Activated CD4-positive, alpha-beta T cell treated with anti-CD3 and anti-CD28 coated beads, Interleukin-10, Interleukin-2, amounts not matched to agents 100 ng/mL and 50 ng/mL, durations not matched to agents 16 hours and 8 hours (primary cell): Measurements from ENCODE around the gene PCDHGC3.
"Not testable (repeated sequence)": the region's sequence is repeated elsewhere in the genome, so short reads cannot be mapped to it uniquely, and the experiment has no call there.

Experiments used
- DNase-seq: peaks from one replicate; pipeline ENCODE4 v3.0.0-alpha.2; 2020

The PCDHGC3 gene

DNA sequence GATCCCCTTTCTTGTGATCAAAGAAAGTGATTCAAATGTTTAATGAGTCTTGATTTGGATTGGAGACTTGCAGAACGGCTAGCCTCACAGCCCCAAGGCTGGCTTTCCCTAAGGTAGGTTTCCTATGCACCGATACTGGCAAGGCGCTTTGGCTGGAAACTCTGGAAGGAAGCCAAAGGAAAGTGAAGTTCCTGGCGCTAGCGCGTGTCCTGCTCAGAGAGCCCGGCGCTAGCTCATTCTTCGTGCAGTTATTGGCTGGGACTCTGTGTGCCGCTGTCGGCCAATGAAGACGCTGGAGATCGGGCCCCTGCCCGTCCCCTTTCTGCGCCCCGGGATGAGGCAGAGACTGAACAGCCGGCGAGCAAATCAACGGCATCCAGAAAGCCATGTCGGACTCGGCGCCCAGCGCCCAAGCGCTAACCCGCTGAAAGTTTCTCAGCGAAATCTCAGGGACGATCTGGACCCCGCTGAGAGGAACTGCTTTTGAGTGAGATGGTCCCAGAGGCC, at the start of gene PCDHGC3:
PCDHGC3 (plus strand) TSS at position 342 of the 507 bp plus-strand sequence; CDS start at position 493, 151 bp downstream.
- peak; percentile 49 for DNase-seq

DNA sequence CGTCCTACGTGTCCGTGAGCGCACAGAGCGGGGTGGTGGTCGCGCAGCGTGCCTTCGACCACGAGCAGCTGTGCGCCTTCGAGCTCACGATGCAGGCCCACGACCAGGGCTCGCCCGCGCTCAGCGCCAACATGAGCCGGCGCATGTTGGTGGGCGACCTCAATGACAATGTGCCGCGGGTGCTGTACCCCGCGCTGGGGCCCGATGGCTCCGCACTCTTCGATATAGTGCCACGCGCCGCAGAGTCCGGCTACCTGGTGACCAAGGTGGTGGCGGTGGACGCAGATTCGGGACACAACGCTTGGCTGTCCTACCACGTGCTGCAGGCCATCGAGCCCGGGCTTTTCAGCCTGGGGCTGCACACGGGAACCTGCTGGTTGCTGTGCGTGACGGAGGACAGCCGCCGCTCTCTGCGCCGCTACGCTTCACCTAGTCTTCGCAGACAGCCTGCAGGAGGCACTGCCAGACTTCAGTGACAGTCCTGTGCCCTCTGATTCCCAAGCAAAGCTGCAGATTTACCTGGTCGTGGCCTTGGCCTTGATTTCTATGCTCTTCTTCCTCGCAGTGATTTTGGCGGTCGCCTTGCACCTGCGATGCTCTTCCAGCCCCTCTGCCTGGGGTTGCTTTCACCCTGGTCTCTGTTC, 47.9 kb upstream of the PCDHGC3 start:
- DNase-seq, result no peak

- DNase-seq, result peak; percentile 54
Observed at GRCh38 chr5:141430332-141431113, 45.2 kb upstream of the PCDHGC3 start, which contains the start of gene PCDHGA12. PCDHGA12 (plus strand) TSS chr5:141430507; CDS start chr5:141430760, 253 bp downstream.

- no peak for DNase-seq
Observed at GRCh38 chr5:141431286-141431685, 44.5 kb upstream of the PCDHGC3 start.

DNA sequence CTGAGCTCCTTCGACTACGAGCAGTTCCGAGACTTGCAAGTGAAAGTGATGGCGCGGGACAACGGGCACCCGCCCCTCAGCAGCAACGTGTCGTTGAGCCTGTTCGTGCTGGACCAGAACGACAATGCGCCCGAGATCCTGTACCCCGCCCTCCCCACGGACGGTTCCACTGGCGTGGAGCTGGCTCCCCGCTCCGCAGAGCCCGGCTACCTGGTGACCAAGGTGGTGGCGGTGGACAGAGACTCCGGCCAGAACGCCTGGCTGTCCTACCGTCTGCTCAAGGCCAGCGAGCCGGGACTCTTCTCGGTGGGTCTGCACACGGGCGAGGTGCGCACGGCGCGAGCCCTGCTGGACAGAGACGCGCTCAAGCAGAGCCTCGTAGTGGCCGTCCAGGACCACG, 43.5 kb upstream of the PCDHGC3 start:
- not testable (repeated sequence) for DNase-seq

DNA sequence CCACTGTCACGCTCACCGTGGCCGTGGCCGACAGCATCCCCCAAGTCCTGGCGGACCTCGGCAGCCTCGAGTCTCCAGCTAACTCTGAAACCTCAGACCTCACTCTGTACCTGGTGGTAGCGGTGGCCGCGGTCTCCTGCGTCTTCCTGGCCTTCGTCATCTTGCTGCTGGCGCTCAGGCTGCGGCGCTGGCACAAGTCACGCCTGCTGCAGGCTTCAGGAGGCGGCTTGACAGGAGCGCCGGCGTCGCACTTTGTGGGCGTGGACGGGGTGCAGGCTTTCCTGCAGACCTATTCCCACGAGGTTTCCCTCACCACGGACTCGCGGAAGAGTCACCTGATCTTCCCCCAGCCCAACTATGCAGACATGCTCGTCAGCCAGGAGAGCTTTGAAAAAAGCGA, 43.0 kb upstream of the PCDHGC3 start:
- DNase-seq, result not testable (repeated sequence)

GRCh38 chr5:141434006-141434405, 41.8 kb upstream of the PCDHGC3 start:
- no peak for DNase-seq

- DNase-seq, result no peak
Observed at GRCh38 chr5:141437221-141437620, 38.5 kb upstream of the PCDHGC3 start.

GRCh38 chr5:141439411-141440141, 36.2 kb upstream of the PCDHGC3 start:
- no peak for DNase-seq

DNA sequence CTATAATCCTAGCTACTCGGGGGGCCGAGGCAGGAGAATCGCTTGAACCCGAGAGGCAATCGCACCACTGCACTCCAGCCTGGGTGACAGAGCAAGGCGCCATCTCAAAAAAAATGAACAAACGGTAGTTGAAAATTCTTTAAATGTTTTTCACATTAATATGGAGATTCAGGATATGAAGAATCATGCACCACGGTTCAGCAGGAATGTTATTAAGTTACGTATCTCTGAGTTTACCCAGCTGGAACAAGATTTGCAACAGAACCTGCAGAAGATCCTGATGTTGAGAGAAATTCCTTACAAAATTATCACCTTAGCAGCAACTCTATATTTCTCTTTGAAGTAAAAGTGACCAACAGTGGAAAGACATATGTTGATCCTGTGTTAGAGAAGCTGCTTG, 35.4 kb upstream of the PCDHGC3 start:
- DNase-seq, result no peak

- no peak for DNase-seq
Observed at GRCh38 chr5:141441571-141442170, 34.1 kb upstream of the PCDHGC3 start.

DNA sequence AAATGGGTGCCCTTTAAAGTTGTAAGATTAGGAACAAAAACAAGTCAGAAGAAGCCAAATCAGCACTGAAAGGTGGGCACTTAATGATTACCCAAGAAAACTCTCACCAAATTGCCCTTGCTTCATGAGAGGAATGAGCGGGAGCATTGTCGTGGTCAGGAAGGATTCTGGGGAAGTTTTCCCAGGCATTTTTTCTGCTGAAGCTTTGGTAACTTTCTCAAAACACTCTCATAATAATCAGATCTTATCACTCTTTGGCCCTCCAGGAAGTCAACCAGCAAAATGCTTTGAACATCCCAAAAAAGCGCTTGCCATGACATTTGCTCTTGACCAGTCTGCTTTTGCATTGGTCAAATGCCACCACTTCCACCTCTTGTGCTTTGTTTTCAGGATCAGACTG, 10.4 kb upstream of the PCDHGC3 start:
- DNase-seq, result no peak

DNA sequence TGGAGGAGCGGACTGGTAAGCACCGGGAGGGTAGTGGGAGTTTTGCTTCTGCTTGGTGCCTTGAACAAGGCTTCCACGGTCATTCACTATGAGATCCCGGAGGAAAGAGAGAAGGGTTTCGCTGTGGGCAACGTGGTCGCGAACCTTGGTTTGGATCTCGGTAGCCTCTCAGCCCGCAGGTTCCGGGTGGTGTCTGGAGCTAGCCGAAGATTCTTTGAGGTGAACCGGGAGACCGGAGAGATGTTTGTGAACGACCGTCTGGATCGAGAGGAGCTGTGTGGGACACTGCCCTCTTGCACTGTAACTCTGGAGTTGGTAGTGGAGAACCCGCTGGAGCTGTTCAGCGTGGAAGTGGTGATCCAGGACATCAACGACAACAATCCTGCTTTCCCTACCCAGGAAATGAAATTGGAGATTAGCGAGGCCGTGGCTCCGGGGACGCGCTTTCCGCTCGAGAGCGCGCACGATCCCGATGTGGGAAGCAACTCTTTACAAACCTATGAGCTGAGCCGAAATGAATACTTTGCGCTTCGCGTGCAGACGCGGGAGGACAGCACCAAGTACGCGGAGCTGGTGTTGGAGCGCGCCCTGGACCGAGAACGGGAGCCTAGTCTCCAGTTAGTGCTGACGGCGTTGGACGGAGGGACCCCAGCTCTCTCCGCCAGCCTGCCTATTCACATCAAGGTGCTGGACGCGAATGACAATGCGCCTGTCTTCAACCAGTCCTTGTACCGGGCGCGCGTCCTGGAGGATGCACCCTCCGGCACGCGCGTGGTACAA, 556 bp downstream of the PCDHGC3 start:
- DNase-seq, result no peak

DNA sequence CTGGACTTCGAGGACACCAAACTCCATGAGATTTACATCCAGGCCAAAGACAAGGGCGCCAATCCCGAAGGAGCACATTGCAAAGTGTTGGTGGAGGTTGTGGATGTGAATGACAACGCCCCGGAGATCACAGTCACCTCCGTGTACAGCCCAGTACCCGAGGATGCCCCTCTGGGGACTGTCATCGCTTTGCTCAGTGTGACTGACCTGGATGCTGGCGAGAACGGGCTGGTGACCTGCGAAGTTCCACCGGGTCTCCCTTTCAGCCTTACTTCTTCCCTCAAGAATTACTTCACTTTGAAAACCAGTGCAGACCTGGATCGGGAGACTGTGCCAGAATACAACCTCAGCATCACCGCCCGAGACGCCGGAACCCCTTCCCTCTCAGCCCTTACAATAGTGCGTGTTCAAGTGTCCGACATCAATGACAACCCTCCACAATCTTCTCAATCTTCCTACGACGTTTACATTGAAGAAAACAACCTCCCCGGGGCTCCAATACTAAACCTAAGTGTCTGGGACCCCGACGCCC, 1.3 kb downstream of the PCDHGC3 start:
- no peak for DNase-seq

DNA sequence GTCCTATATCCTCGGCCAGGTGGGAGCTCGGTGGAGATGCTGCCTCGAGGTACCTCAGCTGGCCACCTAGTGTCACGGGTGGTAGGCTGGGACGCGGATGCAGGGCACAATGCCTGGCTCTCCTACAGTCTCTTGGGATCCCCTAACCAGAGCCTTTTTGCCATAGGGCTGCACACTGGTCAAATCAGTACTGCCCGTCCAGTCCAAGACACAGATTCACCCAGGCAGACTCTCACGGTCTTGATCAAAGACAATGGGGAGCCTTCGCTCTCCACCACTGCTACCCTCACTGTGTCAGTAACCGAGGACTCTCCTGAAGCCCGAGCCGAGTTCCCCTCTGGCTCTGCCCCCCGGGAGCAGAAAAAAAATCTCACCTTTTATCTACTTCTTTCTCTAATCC, 2.0 kb downstream of the PCDHGC3 start:
- DNase-seq, result no peak

GRCh38 chr5:141478321-141478945, 2.7 kb downstream of the PCDHGC3 start:
- peak; percentile 30 for DNase-seq

GRCh38 chr5:141479776-141480175, 4.0 kb downstream of the PCDHGC3 start:
- DNase-seq, result no peak

DNA sequence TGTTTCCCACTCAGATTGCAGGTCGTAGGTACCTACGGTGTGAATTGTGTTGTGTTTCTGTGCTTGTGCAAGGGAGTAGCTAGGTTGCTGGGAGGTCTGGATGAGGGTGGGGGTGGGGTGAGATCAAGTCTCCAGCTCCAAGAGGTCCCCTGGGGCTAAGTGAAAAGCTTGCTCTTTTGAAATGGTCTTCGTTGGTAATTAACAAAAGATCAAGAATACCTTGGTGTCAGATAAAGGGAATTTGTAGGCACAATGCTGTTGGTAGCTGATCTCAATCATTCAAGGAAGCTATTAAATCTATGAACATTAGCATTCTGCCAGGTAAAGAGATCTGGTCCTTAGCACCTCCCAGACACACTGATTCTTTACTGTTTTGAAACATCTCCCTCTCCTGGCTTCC, 8.1 kb downstream of the PCDHGC3 start:
- DNase-seq, result no peak

DNA sequence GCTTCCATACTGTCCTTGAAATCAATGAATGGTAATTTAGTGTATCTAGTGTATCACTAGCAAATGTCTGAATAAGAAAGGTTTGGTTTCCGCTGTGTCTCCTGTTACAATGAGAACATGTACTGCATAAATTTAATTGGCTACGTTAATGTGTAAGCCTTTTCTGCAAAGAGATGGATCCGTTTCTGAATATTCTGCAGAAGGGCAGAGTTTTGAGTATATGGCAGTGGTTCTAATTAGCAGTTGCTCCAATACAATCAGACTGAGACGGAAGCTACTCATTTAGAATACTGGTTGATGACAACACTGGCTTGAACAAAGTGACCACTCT, 8.5 kb downstream of the PCDHGC3 start:
- no peak for DNase-seq

GRCh38 chr5:141484641-141485311, 9.0 kb downstream of the PCDHGC3 start, which contains the start of gene PCDHGC4:
PCDHGC4 (plus strand) TSS chr5:141485030; CDS start chr5:141485174, 144 bp downstream.
- no peak for DNase-seq
